ENCODE data around the gene EIF4B. TPM values are rescaled to one million over a fixed set of nuclear protein-coding genes. Genes with fewer than 3 reads are reported as not detected.
A peak's percentile ranks its signal among the peaks of the same experiment; 100 is the strongest.

EIF4B gene
- total and polyA plus RNA-seq, 2 of the 13 experiments (the other 11 are each of a cell fraction or from before 2014, with no cell fraction given), result 416 to 548 TPM

GRCh38 chr12:53005986-53006809 lies at the start of gene EIF4B (continued):
- TF ChIP-seq HNRNPK (IDR thresholded peaks at IDR 0.05; ENCODE audit: low read depth, low read length, poor library complexity, severe bottlenecking), result peak; percentile 8
- TF ChIP-seq SPEN (CRISPR knock-in tag; IDR thresholded peaks at IDR 0.05; ENCODE audit: low read depth), result peak; percentile 33
- no peak for TF ChIP-seq MTERF4 (CRISPR knock-in tag; IDR thresholded peaks at IDR 0.05)
- TF ChIP-seq HOXD1 (CRISPR knock-in tag; IDR thresholded peaks at IDR 0.05), result no peak
- 0 out of 2 replicates have a peak, but pooled peaks have one; percentile 12 for TF ChIP-seq DNMT3B (CRISPR knock-in tag; conservative IDR thresholded peaks at IDR 0.05)
- TF ChIP-seq NCOA1 (CRISPR knock-in tag; IDR thresholded peaks at IDR 0.05), result 0 out of 2 replicates have a peak, but pooled peaks have one; percentile 71
- TF ChIP-seq PHF5A (CRISPR knock-in tag; IDR thresholded peaks at IDR 0.05; ENCODE audit: low read depth, unreplicated experiment), result no peak
- TF ChIP-seq ISX (CRISPR knock-in tag; conservative IDR thresholded peaks at IDR 0.05), result no peak
- 0 out of 2 replicates have a peak, but pooled peaks have one; percentile 39 for TF ChIP-seq ZZZ3 (CRISPR knock-in tag; IDR thresholded peaks at IDR 0.05; ENCODE audit: borderline replicate concordance)
- peak; percentile 46 for TF ChIP-seq ZNF563 (CRISPR knock-in tag; IDR thresholded peaks at IDR 0.05)
- TF ChIP-seq ZNF281 (CRISPR knock-in tag; IDR thresholded peaks at IDR 0.05; ENCODE audit: borderline replicate concordance), result peak; percentile 62
- no peak for TF ChIP-seq TCF12 (IDR thresholded peaks at IDR 0.05)
- TF ChIP-seq TCF12 (CRISPR knock-in tag; IDR thresholded peaks at IDR 0.05), result no peak; the same call in 1 of the 2 replicates
- no peak; the same call in 1 of the 2 replicates for TF ChIP-seq PPARG (CRISPR knock-in tag; conservative IDR thresholded peaks at IDR 0.05)
- TF ChIP-seq PCBP1 (IDR thresholded peaks at IDR 0.05; ENCODE audit: borderline replicate concordance, low read depth, low read length), result no peak
- peak; percentile 80 for TF ChIP-seq HIVEP1 (CRISPR knock-in tag; IDR thresholded peaks at IDR 0.05)
- peak; percentile 57 for TF ChIP-seq FOSL2 (CRISPR knock-in tag; IDR thresholded peaks at IDR 0.05)
- TF ChIP-seq MXD3 (CRISPR knock-in tag; IDR thresholded peaks at IDR 0.05), result peak; percentile 34; the same call in 1 of the 2 replicates
- TF ChIP-seq ZFYVE20 (CRISPR knock-in tag; IDR thresholded peaks at IDR 0.05; ENCODE audit: borderline replicate concordance, low read depth), result no peak
- no peak; the same call in 1 of the 2 replicates for TF ChIP-seq ZNF678 (CRISPR knock-in tag; IDR thresholded peaks at IDR 0.05)
- TF ChIP-seq ZSCAN30 (CRISPR knock-in tag; IDR thresholded peaks at IDR 0.05), result no peak
- no peak; the same call in 1 of the 2 replicates for TF ChIP-seq ZFP37 (CRISPR knock-in tag; IDR thresholded peaks at IDR 0.05; ENCODE audit: borderline replicate concordance)
- no peak for TF ChIP-seq ATM (IDR thresholded peaks at IDR 0.05; ENCODE audit: borderline replicate concordance)
- TF ChIP-seq ZNF709 (CRISPR knock-in tag; IDR thresholded peaks at IDR 0.05), result peak; percentile 32; the same call in 1 of the 2 replicates
- peak; percentile 67; the same call in 1 of the 2 replicates for TF ChIP-seq KDM5B (CRISPR knock-in tag; IDR thresholded peaks at IDR 0.05; ENCODE audit: borderline replicate concordance)
- no peak for TF ChIP-seq CBX5 (CRISPR knock-in tag; IDR thresholded peaks at IDR 0.05; ENCODE audit: borderline replicate concordance)
- no peak for TF ChIP-seq CENPT (CRISPR knock-in tag; IDR thresholded peaks at IDR 0.05; ENCODE audit: low read depth)
